ENCODE measurements around the gene BMAL1. TPM values are rescaled to one million over a fixed set of nuclear protein-coding genes. Genes with fewer than 3 reads are reported as not detected.

BMAL1 gene
- total RNA-seq, 1 experiment from 2014 or later: 3.3 TPM

- H4K8ac ChIP-seq (replicated peaks; ENCODE audit: insufficient read length, low read depth, low read length): no peak overlapping the region
- no peak overlapping the region for H2AK5ac ChIP-seq (ENCODE audit: insufficient read length, low read length)
- no peak overlapping the region for H2BK12ac ChIP-seq (ENCODE audit: insufficient read length, low read depth, low read length)
- H3K79me2 ChIP-seq (ENCODE audit: insufficient read depth, low read length): no peaks in the 10 kb centered on the region
- no peak overlapping the region for H2BK15ac ChIP-seq (ENCODE audit: low read depth, low read length)
- H3K9me3 ChIP-seq (ENCODE audit: control insufficient read depth, low read depth, low read length): no peaks in the 10 kb centered on the region
- no peak overlapping the region for H3K4me3 Mint-ChIP-seq
- no peaks in the 10 kb centered on the region for H3K23me2 ChIP-seq (ENCODE audit: insufficient read length, low read depth, low read length, poor library complexity, severe bottlenecking)
- H2BK5ac ChIP-seq (ENCODE audit: insufficient read length, low read length): no peak overlapping the region
- H3K9ac ChIP-seq (ENCODE audit: extremely low read depth, insufficient read length, low read length): no peak overlapping the region
- H3K14ac ChIP-seq (ENCODE audit: insufficient read depth, low read length): no peak overlapping the region; the same call in 1 of the 2 replicates
- no peak overlapping the region for H4K5ac ChIP-seq (ENCODE audit: insufficient read length, low read depth, low read length)
- DNase-seq: peak; percentile 64
- no peak overlapping the region for H4K91ac ChIP-seq (ENCODE audit: insufficient read length, low read depth, low read length)
- no CpG with 5 or more reads among the region's 10 CpGs for WGBS (ENCODE audit: extremely low coverage, insufficient read length, low lambda C conversion rate)
- peaks cover 17 to 23% of the 10 kb centered on the region in 2 experiments for H3K4me1 Mint-ChIP-seq
- no peak overlapping the region for H3K56ac ChIP-seq (ENCODE audit: insufficient read length, low read depth, low read length)
- no peak overlapping the region for H3T11ph ChIP-seq (ENCODE audit: low read length)
- no peaks in the 10 kb centered on the region for H3K79me1 ChIP-seq (ENCODE audit: insufficient read depth, low read depth, low read length, poor library complexity, severe bottlenecking)
- no peak overlapping the region for H2BK120ac ChIP-seq (ENCODE audit: low read depth, low read length, poor library complexity, severe bottlenecking)
- H3K36me3 Mint-ChIP-seq (ENCODE audit: insufficient read depth in 1 of 3, low read depth in 3 of 3): no peaks in the 10 kb centered on the region
- TF ChIP-seq, protein P1, sequence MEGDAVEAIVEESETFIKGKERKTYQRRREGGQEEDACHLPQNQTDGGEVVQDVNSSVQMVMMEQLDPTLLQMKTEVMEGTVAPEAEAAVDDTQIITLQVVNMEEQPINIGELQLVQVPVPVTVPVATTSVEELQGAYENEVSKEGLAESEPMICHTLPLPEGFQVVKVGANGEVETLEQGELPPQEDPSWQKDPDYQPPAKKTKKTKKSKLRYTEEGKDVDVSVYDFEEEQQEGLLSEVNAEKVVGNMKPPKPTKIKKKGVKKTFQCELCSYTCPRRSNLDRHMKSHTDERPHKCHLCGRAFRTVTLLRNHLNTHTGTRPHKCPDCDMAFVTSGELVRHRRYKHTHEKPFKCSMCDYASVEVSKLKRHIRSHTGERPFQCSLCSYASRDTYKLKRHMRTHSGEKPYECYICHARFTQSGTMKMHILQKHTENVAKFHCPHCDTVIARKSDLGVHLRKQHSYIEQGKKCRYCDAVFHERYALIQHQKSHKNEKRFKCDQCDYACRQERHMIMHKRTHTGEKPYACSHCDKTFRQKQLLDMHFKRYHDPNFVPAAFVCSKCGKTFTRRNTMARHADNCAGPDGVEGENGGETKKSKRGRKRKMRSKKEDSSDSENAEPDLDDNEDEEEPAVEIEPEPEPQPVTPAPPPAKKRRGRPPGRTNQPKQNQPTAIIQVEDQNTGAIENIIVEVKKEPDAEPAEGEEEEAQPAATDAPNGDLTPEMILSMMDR (conservative IDR thresholded peaks at IDR 0.05): peak; percentile 80
- H3K27me3 Mint-ChIP-seq (ENCODE audit: low read depth): no peaks in the 10 kb centered on the region
- no peak overlapping the region for H2BK20ac ChIP-seq (ENCODE audit: low read depth, low read length, poor library complexity, severe bottlenecking)
- no peak overlapping the region for H3K4ac ChIP-seq (ENCODE audit: low read depth, low read length)
- H2AFZ ChIP-seq (ENCODE audit: low read length): no peak overlapping the region
- no peak overlapping the region for H3K4me2 ChIP-seq (ENCODE audit: insufficient read depth, insufficient read length, low read length)
- no peaks in the 10 kb centered on the region for H3K27me3 ChIP-seq (ENCODE audit: insufficient read depth, low read length)
- no peaks in the 10 kb centered on the region for H4K20me1 ChIP-seq (ENCODE audit: control insufficient read depth, insufficient read depth, insufficient read length)
- H3K4me1 ChIP-seq (ENCODE audit: insufficient read depth, low read length): no peaks in the 10 kb centered on the region
- H3K23ac ChIP-seq (ENCODE audit: insufficient read length, low read depth, low read length): no peak overlapping the region
- H3K18ac ChIP-seq (ENCODE audit: insufficient read length, low read depth, low read length): no peak overlapping the region
- H3K9me3 Mint-ChIP-seq: peaks cover 0 to 2% of the 10 kb centered on the region in 2 experiments; a peak in 2 of 5 replicates
- no peak overlapping the region for H3K27ac ChIP-seq (ENCODE audit: insufficient read length, low read depth, low read length)
- H3K27ac Mint-ChIP-seq: peak overlapping the region in 1 of 3 experiments; percentile 3; a peak in 1 of 7 replicates
Measured at GRCh38 chr11:13343931-13344717, 66.5 kb downstream of the BMAL1 start.
